ENCODE measurements around the gene CEP57L1. TPM values are rescaled to one million over a fixed set of nuclear protein-coding genes. Genes with fewer than 3 reads are reported as not detected.
A peak's percentile ranks its signal among the peaks of the same experiment; 100 is the strongest.

The CEP57L1 gene
- total and polyA plus RNA-seq, 4 donors: 8.5 to 21.9 (median 13.4) TPM

DNA sequence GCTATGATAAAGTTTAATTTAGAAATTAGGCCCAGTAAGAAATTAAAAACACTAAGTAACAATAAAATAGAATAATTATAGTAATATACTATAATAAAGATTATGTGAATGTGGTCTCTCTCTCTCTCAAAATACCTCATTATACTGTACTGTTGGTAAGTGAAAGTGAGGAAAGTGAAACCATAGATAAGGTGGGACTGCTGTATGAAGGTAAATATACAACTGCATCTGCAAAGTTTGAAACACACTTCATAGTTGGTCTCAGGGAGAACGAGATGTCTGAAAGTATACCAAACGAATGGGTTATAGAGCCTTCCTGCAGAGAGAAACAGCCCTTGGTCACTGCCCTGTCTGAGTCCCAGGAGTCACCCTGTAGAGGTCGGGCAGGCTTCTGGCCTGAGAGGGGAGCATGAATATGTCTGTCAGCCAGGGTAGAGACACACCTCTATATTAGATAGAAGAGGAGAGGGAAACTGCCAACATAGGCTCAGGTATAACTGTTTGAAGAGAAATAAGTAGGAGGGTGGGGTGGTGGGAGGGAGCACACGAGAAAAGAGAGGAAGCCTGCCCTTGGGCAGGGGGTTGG lies 32.4 kb upstream of the CEP57L1 start:
- ATAC-seq (ENCODE audit: low FRiP score) (no peak), DNase-seq (no peak)
- Histone ChIP-seq H3K27ac (ENCODE audit: low read depth in 1 of 2, low read length in 2 of 2) (no peak overlapping the region), H3K4me3 (ENCODE audit: low read length in 2 of 2) (no peak overlapping the region), H3K9me3 (ENCODE audit: control insufficient read depth, low read length) (no peaks in the 10 kb centered on the region), H3K27me3 (ENCODE audit: control insufficient read depth in 1 of 2, insufficient read depth in 2 of 2, low read length in 1 of 2) (no peaks in the 10 kb centered on the region), H3K4me1 (ENCODE audit: control insufficient read depth in 1 of 2, insufficient read depth in 2 of 2, low read length in 2 of 2) (peaks cover 2 to 7% of the 10 kb centered on the region in 2 donors), H3K36me3 (ENCODE audit: control insufficient read depth in 1 of 2, insufficient read depth in 2 of 2, low read length in 1 of 2) (no peaks in the 10 kb centered on the region)
- WGBS, 2 donors: 90 to 96% methylated on average over 4 of the region's 4 CpGs
- intact Hi-C loops (cut with DNase I): loop anchor here in 1 of 2 donors (5.0 kb wide), 1 partner anchor 231 kb away; no protein-coding TSS in a partner anchor

- H3K27me3 ChIP-seq (ENCODE audit: control insufficient read depth in 1 of 2, insufficient read depth in 2 of 2, low read length in 1 of 2): no peaks in the 10 kb centered on the region
- intact Hi-C loops (cut with DNase I): loop anchor here (2.0 to 10.0 kb wide), 4 partner anchors 62 to 527 kb away; no protein-coding TSS in a partner anchor
- 92 to 94% methylated on average over 2 of the region's 2 CpGs for WGBS, 2 donors
- H3K9me3 ChIP-seq (ENCODE audit: control insufficient read depth, low read length): no peaks in the 10 kb centered on the region
- H3K27ac ChIP-seq (ENCODE audit: low read depth in 1 of 2, low read length in 2 of 2): no peak overlapping the region
- H3K36me3 ChIP-seq (ENCODE audit: control insufficient read depth in 1 of 2, insufficient read depth in 2 of 2, low read length in 1 of 2): no peaks in the 10 kb centered on the region
- H3K4me3 ChIP-seq (ENCODE audit: low read length in 2 of 2): no peak overlapping the region
- ATAC-seq (ENCODE audit: low FRiP score) (no peak), DNase-seq (no peak)
- peaks cover 2 to 3% of the 10 kb centered on the region in 2 donors for H3K4me1 ChIP-seq (ENCODE audit: control insufficient read depth in 1 of 2, insufficient read depth in 2 of 2, low read length in 2 of 2)
These were observed 25.6 kb upstream of the CEP57L1 start for GRCh38 chr6:109069746-109070145.

DNA sequence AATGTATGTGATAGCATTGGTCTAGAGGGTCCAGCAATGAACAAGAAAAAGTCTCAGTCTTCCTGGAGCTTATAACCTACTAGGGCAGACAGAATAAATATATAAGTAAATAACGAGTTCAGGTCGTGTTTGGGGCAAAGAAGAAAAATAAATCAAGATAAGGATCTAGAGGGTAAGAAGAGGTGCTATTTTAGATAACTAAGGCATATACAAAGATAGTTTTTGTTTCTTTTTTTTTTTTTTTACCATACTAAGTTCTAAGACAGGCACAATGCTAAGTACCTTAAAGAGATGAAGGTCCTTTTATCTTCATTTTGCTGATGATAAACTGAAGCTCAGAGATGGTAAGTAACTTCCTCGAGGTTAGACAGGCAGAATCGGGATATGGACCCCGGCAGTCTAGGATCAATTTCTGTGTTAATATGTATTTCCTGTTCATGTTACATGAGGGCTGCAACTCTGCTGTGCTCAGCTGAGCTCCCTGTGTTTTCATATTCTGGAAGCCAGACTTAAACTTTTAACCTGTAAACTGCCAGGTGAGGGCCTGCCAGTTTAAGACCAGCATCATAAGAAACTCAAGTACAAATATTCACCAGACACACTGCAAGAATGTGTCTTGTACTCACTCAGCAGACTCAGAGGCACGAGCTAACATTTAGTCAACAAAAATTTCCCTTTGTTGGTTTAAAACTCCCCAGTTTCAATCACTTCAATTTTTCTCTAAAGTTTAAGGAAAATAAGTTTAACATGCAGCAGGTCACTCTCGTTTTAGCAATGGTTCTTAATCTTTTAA lies 24.0 kb upstream of the CEP57L1 start:
- no peaks in the 10 kb centered on the region for H3K27me3 ChIP-seq (ENCODE audit: control insufficient read depth in 1 of 2, insufficient read depth in 2 of 2, low read length in 1 of 2)
- WGBS, 2 donors: 39 to 41% methylated on average over 7 of the region's 7 CpGs
- H3K36me3 ChIP-seq (ENCODE audit: control insufficient read depth in 1 of 2, insufficient read depth in 2 of 2, low read length in 1 of 2): no peaks in the 10 kb centered on the region
- no peak overlapping the region for H3K4me3 ChIP-seq (ENCODE audit: low read length in 2 of 2)
- DNase-seq: no peak
- no peak overlapping the region for H3K27ac ChIP-seq (ENCODE audit: low read depth in 1 of 2, low read length in 2 of 2)
- no peak for ATAC-seq (ENCODE audit: low FRiP score)
- H3K9me3 ChIP-seq (ENCODE audit: control insufficient read depth, low read length): no peaks in the 10 kb centered on the region
- peaks cover 2 to 3% of the 10 kb centered on the region in 2 donors for H3K4me1 ChIP-seq (ENCODE audit: control insufficient read depth in 1 of 2, insufficient read depth in 2 of 2, low read length in 2 of 2)
- intact Hi-C loops (cut with DNase I): loop anchor here (2.0 to 10.0 kb wide), 4 partner anchors 64 to 529 kb away; no protein-coding TSS in a partner anchor

- H3K27me3 ChIP-seq (ENCODE audit: control insufficient read depth in 1 of 2, insufficient read depth in 2 of 2, low read length in 1 of 2): no peaks in the 10 kb centered on the region
- H3K4me3 ChIP-seq (ENCODE audit: low read length in 2 of 2): no peak overlapping the region
- 45 to 46% methylated on average over 7 of the region's 7 CpGs for WGBS, 2 donors
- ATAC-seq (ENCODE audit: low FRiP score) (peak; percentile 78), DNase-seq (no peak)
- H3K36me3 ChIP-seq (ENCODE audit: control insufficient read depth in 1 of 2, insufficient read depth in 2 of 2, low read length in 1 of 2): no peaks in the 10 kb centered on the region
- H3K27ac ChIP-seq (ENCODE audit: low read depth in 1 of 2, low read length in 2 of 2): no peak overlapping the region
- intact Hi-C loops (cut with DNase I): loop anchor here (2.0 to 10.0 kb wide), 4 partner anchors 66 to 531 kb away; no protein-coding TSS in a partner anchor
- peaks cover 0 to 2% of the 10 kb centered on the region in 2 donors for H3K4me1 ChIP-seq (ENCODE audit: control insufficient read depth in 1 of 2, insufficient read depth in 2 of 2, low read length in 2 of 2)
- H3K9me3 ChIP-seq (ENCODE audit: control insufficient read depth, low read length): no peaks in the 10 kb centered on the region
These were observed 21.8 kb upstream of the CEP57L1 start for GRCh38 chr6:109073344-109074132.

- DNase-seq (no peak), ATAC-seq (ENCODE audit: low FRiP score) (no peak)
- H3K4me3 ChIP-seq (ENCODE audit: low read length in 2 of 2): no peak overlapping the region
- H3K27ac ChIP-seq (ENCODE audit: low read depth in 1 of 2, low read length in 2 of 2): no peak overlapping the region
- H3K9me3 ChIP-seq (ENCODE audit: control insufficient read depth, low read length): no peaks in the 10 kb centered on the region
- intact Hi-C loops (cut with DNase I): loop anchor here (5.0 to 10.0 kb wide), 3 partner anchors 67 to 289 kb away; no protein-coding TSS in a partner anchor
- no peaks in the 10 kb centered on the region for H3K27me3 ChIP-seq (ENCODE audit: control insufficient read depth in 1 of 2, insufficient read depth in 2 of 2, low read length in 1 of 2)
- peaks cover 0 to 2% of the 10 kb centered on the region in 2 donors for H3K4me1 ChIP-seq (ENCODE audit: control insufficient read depth in 1 of 2, insufficient read depth in 2 of 2, low read length in 2 of 2)
- H3K36me3 ChIP-seq (ENCODE audit: control insufficient read depth in 1 of 2, insufficient read depth in 2 of 2, low read length in 1 of 2): no peaks in the 10 kb centered on the region
These were observed 21.2 kb upstream of the CEP57L1 start for GRCh38 chr6:109074133-109074415.

GRCh38 chr6:109075934-109076333 lies 19.4 kb upstream of the CEP57L1 start:
- Histone ChIP-seq H3K27me3 (ENCODE audit: control insufficient read depth in 1 of 2, insufficient read depth in 2 of 2, low read length in 1 of 2) (no peaks in the 10 kb centered on the region), H3K9me3 (ENCODE audit: control insufficient read depth, low read length) (no peaks in the 10 kb centered on the region), H3K27ac (ENCODE audit: low read depth in 1 of 2, low read length in 2 of 2) (no peak overlapping the region), H3K4me3 (ENCODE audit: low read length in 2 of 2) (no peak overlapping the region), H3K36me3 (ENCODE audit: control insufficient read depth in 1 of 2, insufficient read depth in 2 of 2, low read length in 1 of 2) (no peaks in the 10 kb centered on the region), H3K4me1 (ENCODE audit: control insufficient read depth in 1 of 2, insufficient read depth in 2 of 2, low read length in 2 of 2) (peaks cover 0 to 2% of the 10 kb centered on the region in 2 donors)
- DNase-seq: no peak
- intact Hi-C loops (cut with DNase I): loop anchor here in 1 of 2 donors (5.0 to 10.0 kb wide), 2 partner anchors 291 to 519 kb away; no protein-coding TSS in a partner anchor
- no peak for ATAC-seq (ENCODE audit: low FRiP score)

DNA sequence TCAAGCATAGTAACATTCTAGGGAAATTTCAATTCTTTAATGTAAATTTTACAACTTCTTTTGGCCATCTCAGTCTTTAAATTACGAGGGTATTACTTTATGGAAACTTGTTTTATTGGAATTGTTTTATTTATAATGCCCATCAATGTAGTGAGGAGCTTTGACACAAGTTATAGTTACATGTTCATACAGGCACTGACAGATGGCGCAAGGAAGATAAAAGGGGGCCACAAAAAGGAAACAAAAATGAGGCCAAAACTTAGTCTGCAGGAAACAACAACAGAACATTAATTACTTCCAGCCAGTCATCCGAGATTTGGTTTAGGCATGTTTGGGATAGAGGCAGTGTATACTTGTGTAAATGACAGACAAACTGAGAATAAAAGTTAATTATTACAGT lies 18.9 kb upstream of the CEP57L1 start:
- Histone ChIP-seq H3K4me1 (ENCODE audit: control insufficient read depth in 1 of 2, insufficient read depth in 2 of 2, low read length in 2 of 2) (peaks cover under 1 to 2% of the 10 kb centered on the region in 2 donors), H3K27me3 (ENCODE audit: control insufficient read depth in 1 of 2, insufficient read depth in 2 of 2, low read length in 1 of 2) (no peaks in the 10 kb centered on the region), H3K9me3 (ENCODE audit: control insufficient read depth, low read length) (no peaks in the 10 kb centered on the region), H3K27ac (ENCODE audit: low read depth in 1 of 2, low read length in 2 of 2) (no peak overlapping the region), H3K36me3 (ENCODE audit: control insufficient read depth in 1 of 2, insufficient read depth in 2 of 2, low read length in 1 of 2) (no peaks in the 10 kb centered on the region), H3K4me3 (ENCODE audit: low read length in 2 of 2) (no peak overlapping the region)
- ATAC-seq (ENCODE audit: low FRiP score) (no peak), DNase-seq (no peak)
- intact Hi-C loops (cut with DNase I): loop anchor here in 1 of 2 donors (5.0 to 10.0 kb wide), 2 partner anchors 292 to 519 kb away; no protein-coding TSS in a partner anchor
- WGBS, 2 donors: 78 to 84% methylated on average over 3 of the region's 3 CpGs

DNA sequence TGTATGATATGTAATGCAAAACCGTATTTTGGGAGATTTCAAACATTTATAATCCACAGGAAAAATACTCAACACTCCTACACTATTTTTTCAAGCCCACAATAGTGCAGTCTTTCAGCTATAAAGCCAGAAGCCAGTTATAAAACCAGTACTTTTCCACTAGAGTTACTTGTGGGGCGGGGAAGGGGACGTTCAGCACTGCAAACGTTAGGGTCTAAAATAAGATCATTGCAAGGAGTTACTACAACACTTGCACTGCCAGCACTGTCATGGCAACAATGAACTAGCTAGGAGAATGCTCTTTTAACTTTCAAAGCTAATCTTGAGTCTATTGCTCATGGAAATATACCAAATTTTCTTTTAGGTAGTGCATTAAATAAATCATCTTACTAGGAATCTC lies 15.3 kb upstream of the CEP57L1 start:
- no peaks in the 10 kb centered on the region for H3K27me3 ChIP-seq (ENCODE audit: control insufficient read depth in 1 of 2, insufficient read depth in 2 of 2, low read length in 1 of 2)
- H3K36me3 ChIP-seq (ENCODE audit: control insufficient read depth in 1 of 2, insufficient read depth in 2 of 2, low read length in 1 of 2): no peaks in the 10 kb centered on the region
- intact Hi-C loops (cut with DNase I): loop anchor here in 1 of 2 donors (5.0 to 10.0 kb wide), 2 partner anchors 295 to 523 kb away; no protein-coding TSS in a partner anchor
- DNase-seq (peak in 1 of 2 donors; percentile 80), ATAC-seq (ENCODE audit: low FRiP score) (peak; percentile 87)
- H3K4me3 ChIP-seq (ENCODE audit: low read length in 2 of 2): no peak overlapping the region
- peaks cover 3 to 12% of the 10 kb centered on the region in 2 donors for H3K4me1 ChIP-seq (ENCODE audit: control insufficient read depth in 1 of 2, insufficient read depth in 2 of 2, low read length in 2 of 2)
- 3 to 6% methylated on average over 4 of the region's 4 CpGs for WGBS, 2 donors
- no peak overlapping the region for H3K27ac ChIP-seq (ENCODE audit: low read depth in 1 of 2, low read length in 2 of 2)
- H3K9me3 ChIP-seq (ENCODE audit: control insufficient read depth, low read length): no peaks in the 10 kb centered on the region

All from aorta (tissue), 5 donors.